ENCODE results near the gene CAPN15. TPM values are rescaled to one million over a fixed set of nuclear protein-coding genes. Genes with fewer than 3 reads are reported as not detected.
A peak's percentile ranks its signal among the peaks of the same experiment; 100 is the strongest.

Gene CAPN15
- total and polyA plus RNA-seq, 8 donors = 25.4 to 75.7 (median 40.3) TPM

- peak in 3 of 4 donors; percentile 9 to 31 (median 24) for TF ChIP-seq CTCF (IDR thresholded peaks at IDR 0.05)
- Histone ChIP-seq H3K9me3 (no peaks in the 10 kb centered on the region), H3K4me3 (no peak overlapping the region), H3K27ac (no peak overlapping the region), H3K27me3 (no peaks in the 10 kb centered on the region), H3K4me1 (no peaks in the 10 kb centered on the region), H3K36me3 (peaks cover 4 to 28% (median 9%) of the 10 kb centered on the region in 3 donors)
- intact Hi-C loops (cut with DNase I) = no loop called here
- 72 to 82% methylated on average over 43 to 60 of the region's 60 CpGs for WGBS, 2 donors
- ATAC-seq (peak; percentile 58 to 89 (median 80)), FAIRE-seq (no peak), DNase-seq (peak in 5 of 6 donors; percentile 67 to 88 (median 70))
Measured at GRCh38 chr16:546909-547770, 19.6 kb downstream of the CAPN15 start.

GRCh38 chr16:548586-548985 lies 21.1 kb downstream of the CAPN15 start:
- Histone ChIP-seq H3K9me3 (no peaks in the 10 kb centered on the region), H3K36me3 (peaks cover 6 to 34% (median 11%) of the 10 kb centered on the region in 3 donors), H3K4me3 (no peak overlapping the region), H3K27ac (no peak overlapping the region), H3K27me3 (no peaks in the 10 kb centered on the region), H3K4me1 (no peaks in the 10 kb centered on the region)
- DNase-seq = no peak
- intact Hi-C loops (cut with DNase I) = no loop called here
- no peak for FAIRE-seq
- ATAC-seq = no peak
- TF ChIP-seq CTCF (IDR thresholded peaks at IDR 0.05) = no peak
- WGBS, 2 donors = 93 to 97% methylated on average over 21 of the region's 21 CpGs

GRCh38 chr16:549544-550263 lies 22.2 kb downstream of the CAPN15 start:
- intact Hi-C loops (cut with DNase I) = no loop called here
- 94% methylated on average over 52 to 54 of the region's 54 CpGs for WGBS, 2 donors
- Histone ChIP-seq H3K36me3 (peaks cover 6 to 34% (median 11%) of the 10 kb centered on the region in 3 donors), H3K4me3 (no peak overlapping the region), H3K27me3 (no peaks in the 10 kb centered on the region), H3K27ac (no peak overlapping the region), H3K9me3 (no peaks in the 10 kb centered on the region), H3K4me1 (no peaks in the 10 kb centered on the region)
- FAIRE-seq (no peak), ATAC-seq (no peak), DNase-seq (no peak)
- TF ChIP-seq CTCF (IDR thresholded peaks at IDR 0.05) = no peak

GRCh38 chr16:551210-551609 lies 23.7 kb downstream of the CAPN15 start:
- Histone ChIP-seq H3K27me3 (no peaks in the 10 kb centered on the region), H3K4me1 (no peaks in the 10 kb centered on the region), H3K4me3 (no peak overlapping the region), H3K36me3 (peaks cover 6 to 34% (median 11%) of the 10 kb centered on the region in 3 donors), H3K9me3 (no peaks in the 10 kb centered on the region), H3K27ac (no peak overlapping the region)
- 95% methylated on average over 25 to 28 of the region's 28 CpGs for WGBS, 2 donors
- FAIRE-seq (no peak), ATAC-seq (no peak), DNase-seq (no peak)
- intact Hi-C loops (cut with DNase I) = no loop called here
- TF ChIP-seq CTCF (IDR thresholded peaks at IDR 0.05) = no peak

Measured in pancreas (tissue), 10 donors.